HEK293 (cell line): Measurements from ENCODE around the gene GRIN2A.

Experiments
- CTCF ChIA-PET: fragments of 350-600 bp; formaldehyde crosslinking; extraction: SDS; loops from one replicate; lab custom pipeline; 2021; ENCODE audit warnings: antibody characterized with exemption; lab: Yijun Ruan, JAX
- POLR2A ChIA-PET: fragments of 300-600 bp; formaldehyde crosslinking; extraction: SDS; loops from one replicate; lab custom pipeline; 2020; ENCODE audit warnings: antibody characterized with exemption, inconsistent platforms; lab: Yijun Ruan, JAX
- H3K27ac ChIP-seq: fragments of 200-500 bp; sonication (Bioruptor generic); 2 replicates; pipeline ENCODE4 v1.5.1; 2014; ENCODE audit warnings: low read depth, low read length, control low read depth, inconsistent platforms; ENCODE audit errors: extremely low read depth
- H3K36me3 ChIP-seq, 2 experiments: fragments of 200-500 bp in 1 of 2; sonication (Bioruptor generic) in 1 of 2; 1 replicate in 1 of 2; 2 replicates in 1 of 2; pipeline ENCODE4 v1.5.1; 2014 to 2017; ENCODE audit warnings: inconsistent platforms in 2 of 2, low read length in 2 of 2; ENCODE audit not compliant: control insufficient read depth in 2 of 2, insufficient read depth in 1 of 2
- H3K4me1 ChIP-seq: fragments of 200-500 bp; sonication (Bioruptor generic); 2 replicates; pipeline ENCODE4 v1.5.1; 2014; ENCODE audit warnings: mild to moderate bottlenecking, low read length, inconsistent platforms; ENCODE audit not compliant: control insufficient read depth, insufficient read depth
- H3K4me3 ChIP-seq: 2 replicates; pipeline ENCODE4 v1.5.1; 2011; ENCODE audit warnings: low read depth, mild to moderate bottlenecking, control low read depth, low read length, moderate library complexity
- H3K9me3 ChIP-seq: fragments of 200-500 bp; sonication (Bioruptor generic); 2 replicates; pipeline ENCODE4 v1.5.1; 2014; ENCODE audit warnings: low read depth, low read length, inconsistent platforms; ENCODE audit not compliant: control insufficient read depth, insufficient read depth
- HOXC10 ChIP-seq: sonication (generic); formaldehyde crosslinking; IDR thresholded peaks from 2 replicates; pipeline ENCODE4 v1.8.1; 2023; ENCODE audit warnings: mild to moderate bottlenecking, missing genetic modification reagents
- KLF1 ChIP-seq: fragments of 450-650 bp; formaldehyde crosslinking; IDR thresholded peaks from 2 replicates; pipeline ENCODE4 v1.5.1; 2016; ENCODE audit warnings: missing biosample characterization, missing genetic modification characterization
- KLF10 ChIP-seq: fragments of 450-650 bp; IDR thresholded peaks from 2 replicates; pipeline ENCODE4 v1.5.1; 2018; ENCODE audit warnings: missing biosample characterization, mild to moderate bottlenecking, missing genetic modification characterization
- MYNN ChIP-seq: fragments of 450-650 bp; formaldehyde crosslinking; IDR thresholded peaks from 2 replicates; pipeline ENCODE4 v1.5.1; 2016; ENCODE audit warnings: missing biosample characterization, missing genetic modification characterization, borderline replicate concordance
- OSR2 ChIP-seq: fragments of 450-650 bp; formaldehyde crosslinking; IDR thresholded peaks from 2 replicates; pipeline ENCODE4 v1.5.1; 2016; ENCODE audit warnings: missing biosample characterization, missing genetic modification characterization
- ZEB2 ChIP-seq: fragments of 450-650 bp; formaldehyde crosslinking; IDR thresholded peaks from 2 replicates; pipeline ENCODE4 v1.5.1; 2016; ENCODE audit warnings: missing biosample characterization, missing genetic modification characterization
- ZNF138 ChIP-seq: fragments of 450-650 bp; formaldehyde crosslinking; IDR thresholded peaks from 2 replicates; pipeline ENCODE4 v1.5.1; 2016; ENCODE audit warnings: missing biosample characterization, missing genetic modification characterization, borderline replicate concordance
- ZNF341 ChIP-seq: fragments of 450-650 bp; formaldehyde crosslinking; IDR thresholded peaks from 2 replicates; pipeline ENCODE4; 2016; ENCODE audit warnings: low read depth, missing biosample characterization, missing genetic modification characterization
- ZNF626 ChIP-seq: fragments of 450-650 bp; sonication (Bioruptor Pico); formaldehyde crosslinking; IDR thresholded peaks from 2 replicates; pipeline ENCODE4 v1.5.1; 2018; ENCODE audit warnings: missing biosample characterization, missing genetic modification characterization, inconsistent platforms
- ZNF843 ChIP-seq: fragments of 450-650 bp; formaldehyde crosslinking; IDR thresholded peaks from 2 replicates; pipeline ENCODE4 v1.5.1; 2016; ENCODE audit warnings: missing biosample characterization, missing genetic modification characterization
- TF ChIP-seq, protein P1 (sequence below): fragments of 450-650 bp; formaldehyde crosslinking; IDR thresholded peaks from 2 replicates; pipeline ENCODE4 v1.5.0; 2017; ENCODE audit warnings: missing biosample characterization, missing genetic modification characterization, borderline replicate concordance
- TF ChIP-seq, protein P2 (sequence below): fragments of 450-650 bp; formaldehyde crosslinking; conservative IDR thresholded peaks from 2 replicates; pipeline ENCODE4 v1.5.1; 2016; ENCODE audit warnings: low read depth, missing biosample characterization, missing genetic modification characterization
- TF ChIP-seq, protein P3 (sequence below): fragments of 450-650 bp; formaldehyde crosslinking; IDR thresholded peaks from 2 replicates; pipeline ENCODE4 v1.5.1; 2016; ENCODE audit warnings: missing biosample characterization, missing genetic modification characterization, low read depth
- TF ChIP-seq, protein P4 (sequence below): fragments of 450-650 bp; formaldehyde crosslinking; IDR thresholded peaks from 2 replicates; pipeline ENCODE4 v1.5.1; 2016; ENCODE audit warnings: missing biosample characterization, missing genetic modification characterization
- TF ChIP-seq, protein P5 (sequence below): fragments of 450-650 bp; formaldehyde crosslinking; IDR thresholded peaks from 2 replicates; pipeline ENCODE4 v1.5.1; 2017; ENCODE audit warnings: missing biosample characterization, missing genetic modification characterization

The GRIN2A gene

DNA sequence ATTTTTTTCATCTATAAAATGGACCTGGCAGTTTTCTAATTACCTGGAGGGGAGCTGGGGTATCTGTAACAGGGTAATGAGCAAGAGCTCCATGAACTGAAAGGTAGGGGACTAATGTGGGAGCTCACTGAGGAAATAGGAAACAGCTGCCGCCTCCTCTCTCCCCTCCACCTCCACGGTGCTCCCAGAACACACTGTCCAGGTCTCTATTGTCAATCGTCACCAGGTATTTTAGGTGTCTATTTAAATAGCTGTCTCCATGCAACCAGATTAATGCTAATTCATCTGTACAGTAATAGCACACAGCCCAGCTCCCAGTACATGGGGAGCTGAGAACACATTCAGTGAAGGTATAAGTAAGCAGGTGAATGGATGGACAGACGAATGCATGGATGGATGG, 233.3 kb downstream of the GRIN2A start:
- no peaks in the 10 kb centered on the region for H3K36me3 ChIP-seq
- H3K4me3 ChIP-seq = no peak overlapping the region
- no peaks in the 10 kb centered on the region for H3K4me1 ChIP-seq
- H3K27ac ChIP-seq = no peak overlapping the region
- POLR2A ChIA-PET = no interaction called here
- TF ChIP-seq, protein P1, sequence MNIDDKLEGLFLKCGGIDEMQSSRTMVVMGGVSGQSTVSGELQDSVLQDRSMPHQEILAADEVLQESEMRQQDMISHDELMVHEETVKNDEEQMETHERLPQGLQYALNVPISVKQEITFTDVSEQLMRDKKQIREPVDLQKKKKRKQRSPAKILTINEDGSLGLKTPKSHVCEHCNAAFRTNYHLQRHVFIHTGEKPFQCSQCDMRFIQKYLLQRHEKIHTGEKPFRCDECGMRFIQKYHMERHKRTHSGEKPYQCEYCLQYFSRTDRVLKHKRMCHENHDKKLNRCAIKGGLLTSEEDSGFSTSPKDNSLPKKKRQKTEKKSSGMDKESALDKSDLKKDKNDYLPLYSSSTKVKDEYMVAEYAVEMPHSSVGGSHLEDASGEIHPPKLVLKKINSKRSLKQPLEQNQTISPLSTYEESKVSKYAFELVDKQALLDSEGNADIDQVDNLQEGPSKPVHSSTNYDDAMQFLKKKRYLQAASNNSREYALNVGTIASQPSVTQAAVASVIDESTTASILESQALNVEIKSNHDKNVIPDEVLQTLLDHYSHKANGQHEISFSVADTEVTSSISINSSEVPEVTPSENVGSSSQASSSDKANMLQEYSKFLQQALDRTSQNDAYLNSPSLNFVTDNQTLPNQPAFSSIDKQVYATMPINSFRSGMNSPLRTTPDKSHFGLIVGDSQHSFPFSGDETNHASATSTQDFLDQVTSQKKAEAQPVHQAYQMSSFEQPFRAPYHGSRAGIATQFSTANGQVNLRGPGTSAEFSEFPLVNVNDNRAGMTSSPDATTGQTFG (tag by site-specific recombination) = no peak
- TF ChIP-seq, protein P2, sequence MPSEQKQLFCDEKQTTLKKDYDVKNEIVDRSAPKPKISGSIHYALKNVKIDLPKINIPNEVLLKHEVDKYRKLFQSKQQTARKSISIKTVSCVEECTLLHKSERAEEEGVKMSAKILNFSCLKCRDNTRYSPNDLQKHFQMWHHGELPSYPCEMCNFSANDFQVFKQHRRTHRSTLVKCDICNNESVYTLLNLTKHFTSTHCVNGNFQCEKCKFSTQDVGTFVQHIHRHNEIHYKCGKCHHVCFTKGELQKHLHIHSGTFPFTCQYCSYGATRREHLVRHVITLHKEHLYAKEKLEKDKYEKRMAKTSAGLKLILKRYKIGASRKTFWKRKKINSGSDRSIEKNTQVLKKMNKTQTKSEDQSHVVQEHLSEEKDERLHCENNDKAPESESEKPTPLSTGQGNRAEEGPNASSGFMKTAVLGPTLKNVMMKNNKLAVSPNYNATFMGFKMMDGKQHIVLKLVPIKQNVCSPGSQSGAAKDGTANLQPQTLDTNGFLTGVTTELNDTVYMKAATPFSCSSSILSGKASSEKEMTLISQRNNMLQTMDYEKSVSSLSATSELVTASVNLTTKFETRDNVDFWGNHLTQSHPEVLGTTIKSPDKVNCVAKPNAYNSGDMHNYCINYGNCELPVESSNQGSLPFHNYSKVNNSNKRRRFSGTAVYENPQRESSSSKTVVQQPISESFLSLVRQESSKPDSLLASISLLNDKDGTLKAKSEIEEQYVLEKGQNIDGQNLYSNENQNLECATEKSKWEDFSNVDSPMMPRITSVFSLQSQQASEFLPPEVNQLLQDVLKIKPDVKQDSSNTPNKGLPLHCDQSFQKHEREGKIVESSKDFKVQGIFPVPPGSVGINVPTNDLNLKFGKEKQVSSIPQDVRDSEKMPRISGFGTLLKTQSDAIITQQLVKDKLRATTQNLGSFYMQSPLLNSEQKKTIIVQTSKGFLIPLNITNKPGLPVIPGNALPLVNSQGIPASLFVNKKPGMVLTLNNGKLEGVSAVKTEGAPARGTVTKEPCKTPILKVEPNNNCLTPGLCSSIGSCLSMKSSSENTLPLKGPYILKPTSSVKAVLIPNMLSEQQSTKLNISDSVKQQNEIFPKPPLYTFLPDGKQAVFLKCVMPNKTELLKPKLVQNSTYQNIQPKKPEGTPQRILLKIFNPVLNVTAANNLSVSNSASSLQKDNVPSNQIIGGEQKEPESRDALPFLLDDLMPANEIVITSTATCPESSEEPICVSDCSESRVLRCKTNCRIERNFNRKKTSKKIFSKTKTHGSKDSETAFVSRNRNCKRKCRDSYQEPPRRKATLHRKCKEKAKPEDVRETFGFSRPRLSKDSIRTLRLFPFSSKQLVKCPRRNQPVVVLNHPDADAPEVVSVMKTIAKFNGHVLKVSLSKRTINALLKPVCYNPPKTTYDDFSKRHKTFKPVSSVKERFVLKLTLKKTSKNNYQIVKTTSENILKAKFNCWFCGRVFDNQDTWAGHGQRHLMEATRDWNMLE (tag by site-specific recombination) = no peak
- no peak for TF ChIP-seq MYNN (tag by site-specific recombination)
- TF ChIP-seq ZNF341 (tag by site-specific recombination) = no peak
- no peak for TF ChIP-seq OSR2 (tag by site-specific recombination)
- TF ChIP-seq ZNF843 (tag by site-specific recombination) = no peak
- no peak for TF ChIP-seq KLF10 (tag by site-specific recombination)
- TF ChIP-seq ZNF626 = no peak
- TF ChIP-seq, protein P3, sequence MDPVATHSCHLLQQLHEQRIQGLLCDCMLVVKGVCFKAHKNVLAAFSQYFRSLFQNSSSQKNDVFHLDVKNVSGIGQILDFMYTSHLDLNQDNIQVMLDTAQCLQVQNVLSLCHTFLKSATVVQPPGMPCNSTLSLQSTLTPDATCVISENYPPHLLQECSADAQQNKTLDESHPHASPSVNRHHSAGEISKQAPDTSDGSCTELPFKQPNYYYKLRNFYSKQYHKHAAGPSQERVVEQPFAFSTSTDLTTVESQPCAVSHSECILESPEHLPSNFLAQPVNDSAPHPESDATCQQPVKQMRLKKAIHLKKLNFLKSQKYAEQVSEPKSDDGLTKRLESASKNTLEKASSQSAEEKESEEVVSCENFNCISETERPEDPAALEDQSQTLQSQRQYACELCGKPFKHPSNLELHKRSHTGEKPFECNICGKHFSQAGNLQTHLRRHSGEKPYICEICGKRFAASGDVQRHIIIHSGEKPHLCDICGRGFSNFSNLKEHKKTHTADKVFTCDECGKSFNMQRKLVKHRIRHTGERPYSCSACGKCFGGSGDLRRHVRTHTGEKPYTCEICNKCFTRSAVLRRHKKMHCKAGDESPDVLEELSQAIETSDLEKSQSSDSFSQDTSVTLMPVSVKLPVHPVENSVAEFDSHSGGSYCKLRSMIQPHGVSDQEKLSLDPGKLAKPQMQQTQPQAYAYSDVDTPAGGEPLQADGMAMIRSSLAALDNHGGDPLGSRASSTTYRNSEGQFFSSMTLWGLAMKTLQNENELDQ (tag by site-specific recombination) = no peak
- TF ChIP-seq ZNF138 (tag by site-specific recombination) = no peak
- TF ChIP-seq ZEB2 (tag by site-specific recombination) = no peak
- no peak for TF ChIP-seq HOXC10
- TF ChIP-seq, protein P4, sequence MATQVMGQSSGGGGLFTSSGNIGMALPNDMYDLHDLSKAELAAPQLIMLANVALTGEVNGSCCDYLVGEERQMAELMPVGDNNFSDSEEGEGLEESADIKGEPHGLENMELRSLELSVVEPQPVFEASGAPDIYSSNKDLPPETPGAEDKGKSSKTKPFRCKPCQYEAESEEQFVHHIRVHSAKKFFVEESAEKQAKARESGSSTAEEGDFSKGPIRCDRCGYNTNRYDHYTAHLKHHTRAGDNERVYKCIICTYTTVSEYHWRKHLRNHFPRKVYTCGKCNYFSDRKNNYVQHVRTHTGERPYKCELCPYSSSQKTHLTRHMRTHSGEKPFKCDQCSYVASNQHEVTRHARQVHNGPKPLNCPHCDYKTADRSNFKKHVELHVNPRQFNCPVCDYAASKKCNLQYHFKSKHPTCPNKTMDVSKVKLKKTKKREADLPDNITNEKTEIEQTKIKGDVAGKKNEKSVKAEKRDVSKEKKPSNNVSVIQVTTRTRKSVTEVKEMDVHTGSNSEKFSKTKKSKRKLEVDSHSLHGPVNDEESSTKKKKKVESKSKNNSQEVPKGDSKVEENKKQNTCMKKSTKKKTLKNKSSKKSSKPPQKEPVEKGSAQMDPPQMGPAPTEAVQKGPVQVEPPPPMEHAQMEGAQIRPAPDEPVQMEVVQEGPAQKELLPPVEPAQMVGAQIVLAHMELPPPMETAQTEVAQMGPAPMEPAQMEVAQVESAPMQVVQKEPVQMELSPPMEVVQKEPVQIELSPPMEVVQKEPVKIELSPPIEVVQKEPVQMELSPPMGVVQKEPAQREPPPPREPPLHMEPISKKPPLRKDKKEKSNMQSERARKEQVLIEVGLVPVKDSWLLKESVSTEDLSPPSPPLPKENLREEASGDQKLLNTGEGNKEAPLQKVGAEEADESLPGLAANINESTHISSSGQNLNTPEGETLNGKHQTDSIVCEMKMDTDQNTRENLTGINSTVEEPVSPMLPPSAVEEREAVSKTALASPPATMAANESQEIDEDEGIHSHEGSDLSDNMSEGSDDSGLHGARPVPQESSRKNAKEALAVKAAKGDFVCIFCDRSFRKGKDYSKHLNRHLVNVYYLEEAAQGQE (tag by site-specific recombination) = no peak
- TF ChIP-seq, protein P5, sequence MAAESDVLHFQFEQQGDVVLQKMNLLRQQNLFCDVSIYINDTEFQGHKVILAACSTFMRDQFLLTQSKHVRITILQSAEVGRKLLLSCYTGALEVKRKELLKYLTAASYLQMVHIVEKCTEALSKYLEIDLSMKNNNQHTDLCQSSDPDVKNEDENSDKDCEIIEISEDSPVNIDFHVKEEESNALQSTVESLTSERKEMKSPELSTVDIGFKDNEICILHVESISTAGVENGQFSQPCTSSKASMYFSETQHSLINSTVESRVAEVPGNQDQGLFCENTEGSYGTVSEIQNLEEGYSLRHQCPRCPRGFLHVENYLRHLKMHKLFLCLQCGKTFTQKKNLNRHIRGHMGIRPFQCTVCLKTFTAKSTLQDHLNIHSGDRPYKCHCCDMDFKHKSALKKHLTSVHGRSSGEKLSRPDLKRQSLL (tag by site-specific recombination) = no peak
- TF ChIP-seq KLF1 = no peak
- CTCF ChIA-PET = no interaction called here
- H3K9me3 ChIP-seq = no peaks in the 10 kb centered on the region
